ENCODE measurements around the gene CTNND2.

DNA sequence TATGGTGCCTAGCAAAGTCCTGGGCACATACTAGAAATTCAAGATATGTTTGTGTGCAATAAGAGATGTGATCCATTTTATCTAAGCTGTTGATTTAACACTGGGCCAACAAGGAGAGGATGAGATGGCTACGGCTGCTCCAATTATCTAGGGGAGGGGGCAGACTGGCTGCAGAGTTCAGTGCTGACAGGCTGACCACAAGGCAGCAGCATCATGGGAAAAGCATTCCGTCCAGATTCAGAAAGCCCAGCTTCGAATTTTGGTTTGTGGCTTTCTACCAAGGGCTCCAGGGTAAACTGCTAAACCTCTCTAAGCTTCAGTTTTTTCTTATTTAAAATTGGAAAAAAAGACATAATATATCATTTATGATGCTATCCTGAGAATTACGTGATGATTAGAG is 758.1 kb downstream of the CTNND2 start:
- TF ChIP-seq CTCF (IDR thresholded peaks at IDR 0.05; ENCODE audit: low read depth, low read length, poor library complexity, severe bottlenecking) (no peak), EZH2phosphoT487 (IDR thresholded peaks at IDR 0.05; ENCODE audit: borderline replicate concordance, low read length) (no peak)

Data from DOHH2 (cell line).